ENCODE results near the gene NOTCH1.

GRCh38 chr9:136470356-136470755 lies 75.5 kb downstream of the NOTCH1 start:
- no peak for TF ChIP-seq MAX (IDR thresholded peaks at IDR 0.05)
- TF ChIP-seq RNF2 (IDR thresholded peaks at IDR 0.05; ENCODE audit: borderline replicate concordance, low read depth): no peak
